GM12878 (cell line): Measurements from ENCODE around the gene USPL1. TPM values are rescaled to one million over a fixed set of nuclear protein-coding genes. Genes with fewer than 3 reads are reported as not detected.

Experiments used
- ATAC-seq: fragments of 200-7000 bp; cut with Tn5 transposase; 3 replicates; pipeline ENCODE4 v1.9.1; 2020; ENCODE audit warnings: mild to moderate bottlenecking, moderate library complexity
- BruUV-seq: library from RNA; stranded (reverse); fragments of 400-500 nt; replicated peaks from 2 replicates; lab custom pipeline; 2021; lab: Mats Ljungman, UMichigan
- CTCF ChIA-PET: fragments of 300-600 bp; sonication (Branson Sonifier 250); formaldehyde crosslinking; extraction: SDS; loops from one replicate; lab custom pipeline; 2021; ENCODE audit warnings: inconsistent platforms; lab: Yijun Ruan, JAX
- POLR2A ChIA-PET: fragments of 350-600 bp; formaldehyde crosslinking; extraction: SDS; loops from one replicate; lab custom pipeline; 2021; ENCODE audit warnings: inconsistent platforms; lab: Charles Lee
- RAD21 ChIA-PET: fragments of 300-600 bp; sonication (Branson Sonifier 250); formaldehyde crosslinking; loops from one replicate; lab custom pipeline; 2023; ENCODE audit warnings: antibody characterized with exemption; ENCODE audit not compliant: unreplicated experiment; lab: Charles Lee
- SMC1A ChIA-PET: fragments of 300-600 bp; sonication (Branson Sonifier 250); formaldehyde crosslinking; loops from one replicate; lab custom pipeline; 2023; ENCODE audit not compliant: unreplicated experiment, uncharacterized antibody; lab: Charles Lee
- DNase-seq: peaks from one replicate; pipeline ENCODE4 v3.0.0-alpha.2; 2011; ENCODE audit warnings: low read depth, low spot score
- FAIRE-seq: peaks from 3 replicates; lab custom pipeline; 2011; peaks lifted over from hg19 to GRCh38; lab: Jason Lieb, UNC
- H2AFZ ChIP-seq: 2 replicates; pipeline ENCODE4 v1.6.0; 2011; ENCODE audit warnings: low read depth, low read length, control low read depth; ENCODE audit not compliant: control insufficient read depth
- H3K27ac ChIP-seq: 2 replicates; pipeline ENCODE4 v1.5.1; 2011; ENCODE audit warnings: control low read depth; ENCODE audit not compliant: control insufficient read depth, insufficient read depth
- H3K27me3 ChIP-seq, 2 experiments: replicated peaks in 1 of 2; 2 replicates each; pipeline versions ENCODE4 v1.6.0 to v1.6.1; 2011; ENCODE audit warnings: low read length in 1 of 2; ENCODE audit not compliant: control insufficient read depth in 2 of 2, insufficient read depth in 2 of 2
- H3K36me3 ChIP-seq, 2 experiments: 2 replicates each; pipeline ENCODE4 v1.5.1; 2011; ENCODE audit warnings: low read length in 1 of 2; ENCODE audit not compliant: control insufficient read depth in 2 of 2, insufficient read depth in 2 of 2
- H3K4me1 ChIP-seq: 2 replicates; pipeline ENCODE4 v1.6.1; 2011; ENCODE audit warnings: mild to moderate bottlenecking, low read length, moderate library complexity, mixed read lengths; ENCODE audit not compliant: control insufficient read depth, insufficient read depth
- H3K4me2 ChIP-seq: 2 replicates; pipeline ENCODE4 v1.6.0; 2011; ENCODE audit warnings: control low read depth; ENCODE audit not compliant: control insufficient read depth, insufficient read depth
- H3K4me3 ChIP-seq: fragments of 200-600 bp; sonication (generic); 2 replicates; pipeline ENCODE4 v1.5.1; 2016
- H3K79me2 ChIP-seq: 2 replicates; pipeline ENCODE4 v1.6.0; 2011; ENCODE audit warnings: low read length; ENCODE audit not compliant: control insufficient read depth, insufficient read depth
- H3K9ac ChIP-seq: 2 replicates; pipeline ENCODE4 v1.8.0; 2011; ENCODE audit warnings: low read length, control low read depth, mixed read lengths; ENCODE audit not compliant: control insufficient read depth, insufficient read depth
- H3K9me3 ChIP-seq: replicated peaks from 3 replicates; pipeline ENCODE4 v1.5.1; 2011; ENCODE audit warnings: mild to moderate bottlenecking, low read length; ENCODE audit not compliant: control insufficient read depth, insufficient read depth
- H4K20me1 ChIP-seq: 2 replicates; pipeline ENCODE4 v1.6.0; 2011; ENCODE audit not compliant: control insufficient read depth, insufficient read depth
- DPF2 ChIP-seq: fragments of 450-650 bp; IDR thresholded peaks from 2 replicates; pipeline ENCODE4 v1.6.1; 2017; ENCODE audit warnings: mild to moderate bottlenecking
- E2F4 ChIP-seq: IDR thresholded peaks from 2 replicates; pipeline ENCODE4 v1.6.1; 2012; ENCODE audit warnings: low read depth, low read length, improper control_type of control experiment
- GATAD2B ChIP-seq: fragments of 450-650 bp; conservative IDR thresholded peaks from 2 replicates; pipeline ENCODE4 v1.6.1; 2017; ENCODE audit warnings: low read depth, mild to moderate bottlenecking, moderate library complexity
- IRF5 ChIP-seq: fragments of 450-650 bp; IDR thresholded peaks from 2 replicates; pipeline ENCODE4 v1.6.1; 2017; ENCODE audit warnings: borderline replicate concordance
- KDM1A ChIP-seq: fragments of 200-600 bp; sonication (generic); IDR thresholded peaks from 2 replicates; pipeline ENCODE4 v1.6.1; 2016; ENCODE audit warnings: borderline replicate concordance
- MYC ChIP-seq: IDR thresholded peaks from 2 replicates; pipeline ENCODE4 v1.6.1; 2011; ENCODE audit warnings: mild to moderate bottlenecking, low read length, moderate library complexity, inconsistent platforms; ENCODE audit not compliant: insufficient read depth, insufficient replicate concordance, insufficient read length, severe bottlenecking
- PBX3 ChIP-seq: IDR thresholded peaks from 2 replicates; pipeline ENCODE4 v1.6.1; 2011; ENCODE audit warnings: mild to moderate bottlenecking, low read depth, low read length, moderate library complexity; ENCODE audit not compliant: insufficient replicate concordance
- RELA ChIP-seq: fragments of 450-650 bp; IDR thresholded peaks from 2 replicates; pipeline ENCODE4 v1.8.0; 2014; ENCODE audit warnings: borderline replicate concordance; ENCODE audit not compliant: partially characterized antibody
- SMC3 ChIP-seq: IDR thresholded peaks from 2 replicates; pipeline ENCODE4 v1.6.1; 2011; ENCODE audit warnings: low read length, improper control_type of control experiment, borderline replicate concordance
- SREBF1 ChIP-seq: IDR thresholded peaks from 2 replicates; pipeline ENCODE4 v1.6.1; 2012; ENCODE audit warnings: mild to moderate bottlenecking, low read length
- TBL1XR1 ChIP-seq: IDR thresholded peaks from 2 replicates; pipeline ENCODE4 v1.6.1; 2012; ENCODE audit warnings: low read depth, low read length, improper control_type of control experiment
- ZBTB33 ChIP-seq: fragments of 450-650 bp; IDR thresholded peaks from 2 replicates; pipeline ENCODE4 v1.6.1; 2017; ENCODE audit warnings: mild to moderate bottlenecking
- ZZZ3 ChIP-seq: IDR thresholded peaks from 2 replicates; pipeline ENCODE4 v1.6.1; 2011; ENCODE audit warnings: low read depth; ENCODE audit not compliant: control insufficient read depth, insufficient read length
- WGBS: methylation state at CpG from one replicate; pipeline ENCODE4 v1.1.6; 2016; ENCODE audit warnings: low lambda C conversion rate; ENCODE audit not compliant: insufficient replicate concordance, insufficient coverage; ENCODE audit errors: missing lambda C conversion rate; 5-methylcytosine and 5-hydroxymethylcytosine counted together
- in situ Hi-C: fragments of 300-500 bp; cut with MboI; formaldehyde crosslinking; loops from 9 replicates; pipeline ENCODE4 v1.14.3; 2018; ENCODE audit warnings: mixed read lengths
- intact Hi-C: fragments of 100-400 bp; cut with micrococcal nuclease; formaldehyde crosslinking; loops from one replicate; pipeline ENCODE4 v1.14.2; 2022; ENCODE audit not compliant: unreplicated experiment
- polyA plus RNA-seq, 11 experiments: library from polyadenylated mRNA; depleted of rRNA in 4 of 11; unstranded in 6 of 11; stranded (reverse) in 5 of 11; fragments of >200 nt; fragmentation: Nextera tagmentation in 4 of 11; fragmentation: Illumina TruSeq in 1 of 11; extraction: Ambion mirVana in 4 of 11; extraction: Trizol in 1 of 11; gene quantifications; 1 replicate in 1 of 11; 2 replicates in 10 of 11; pipeline versions ENCODE4 v1.2.1 to v1.2.3, GENCODE V29; 2011 to 2016; ENCODE audit warnings: inconsistent platforms in 2 of 11, missing spikeins in 2 of 11, low read depth in 1 of 11
- total RNA-seq, 4 experiments: library from RNA; depleted of rRNA in 3 of 4; stranded (reverse); fragments of >200 nt in 3 of 4; fragmentation: Illumina TruSeq in 1 of 4; extraction: Trizol in 1 of 4; gene quantifications; 2 replicates each; pipeline versions ENCODE4 v1.2.1 to v1.2.3, GENCODE V29; 2013 to 2021
- TF ChIP-seq, protein P1 (sequence below): fragments of 450-650 bp; IDR thresholded peaks from 2 replicates; pipeline ENCODE4 v1.6.1; 2018; ENCODE audit warnings: mild to moderate bottlenecking, low read depth, moderate library complexity; ENCODE audit not compliant: partially characterized antibody

USPL1 gene
- total and polyA plus RNA-seq, 10 of the 15 experiments (the other 5 are each of a cell fraction or from before 2014, with no cell fraction given) = 7.9 to 23.2 (median 15.8) TPM

- Histone ChIP-seq H2AFZ (no peak overlapping the region), H4K20me1 (no peaks in the 10 kb centered on the region), H3K79me2 (no peaks in the 10 kb centered on the region), H3K27me3 (no peaks in the 10 kb centered on the region; a peak in 1 of 4 replicates), H3K4me1 (peaks cover 9% of the 10 kb centered on the region), H3K27ac (no peak overlapping the region), H3K36me3 (no peaks in the 10 kb centered on the region), H3K9ac (no peak overlapping the region), H3K9me3 (no peaks in the 10 kb centered on the region), H3K4me3 (no peak overlapping the region), H3K4me2 (no peak overlapping the region)
- CTCF ChIA-PET = interaction anchor here (0.7 to 0.9 kb wide), 3 partner anchors 10 to 18 kb away, joined by 3 to 4 read pairs (median 3); no protein-coding TSS in a partner anchor
- DNase-seq = no peak
- no TSS peak for BruUV-seq
- intact Hi-C loops (no loop called here), in situ Hi-C loops (no loop called here)
- no peak for ATAC-seq
- RAD21 ChIA-PET = interaction anchor here (0.6 to 0.8 kb wide), 2 partner anchors 11 to 38 kb away, joined by 3 to 4 read pairs; partner anchors contain the start of gene ALOX5AP
- SMC1A ChIA-PET = interaction anchor here (0.9 to 1.7 kb wide), 5 partner anchors 7 to 39 kb away, joined by 3 to 4 read pairs (median 3); no protein-coding TSS in a partner anchor
- POLR2A ChIA-PET = no interaction called here
- 69% methylated on average over 8 of the region's 8 CpGs for WGBS
- FAIRE-seq = no peak
- TF ChIP-seq ZBTB33 (no peak), SMC3 (no peak), KDM1A (no peak), E2F4 (no peak), IRF5 (no peak), MYC (no peak), ZZZ3 (no peak), DPF2 (no peak), SREBF1 (no peak), RELA (no peak), TBL1XR1 (no peak), GATAD2B (no peak), PBX3 (no peak)
- TF ChIP-seq, protein P1, sequence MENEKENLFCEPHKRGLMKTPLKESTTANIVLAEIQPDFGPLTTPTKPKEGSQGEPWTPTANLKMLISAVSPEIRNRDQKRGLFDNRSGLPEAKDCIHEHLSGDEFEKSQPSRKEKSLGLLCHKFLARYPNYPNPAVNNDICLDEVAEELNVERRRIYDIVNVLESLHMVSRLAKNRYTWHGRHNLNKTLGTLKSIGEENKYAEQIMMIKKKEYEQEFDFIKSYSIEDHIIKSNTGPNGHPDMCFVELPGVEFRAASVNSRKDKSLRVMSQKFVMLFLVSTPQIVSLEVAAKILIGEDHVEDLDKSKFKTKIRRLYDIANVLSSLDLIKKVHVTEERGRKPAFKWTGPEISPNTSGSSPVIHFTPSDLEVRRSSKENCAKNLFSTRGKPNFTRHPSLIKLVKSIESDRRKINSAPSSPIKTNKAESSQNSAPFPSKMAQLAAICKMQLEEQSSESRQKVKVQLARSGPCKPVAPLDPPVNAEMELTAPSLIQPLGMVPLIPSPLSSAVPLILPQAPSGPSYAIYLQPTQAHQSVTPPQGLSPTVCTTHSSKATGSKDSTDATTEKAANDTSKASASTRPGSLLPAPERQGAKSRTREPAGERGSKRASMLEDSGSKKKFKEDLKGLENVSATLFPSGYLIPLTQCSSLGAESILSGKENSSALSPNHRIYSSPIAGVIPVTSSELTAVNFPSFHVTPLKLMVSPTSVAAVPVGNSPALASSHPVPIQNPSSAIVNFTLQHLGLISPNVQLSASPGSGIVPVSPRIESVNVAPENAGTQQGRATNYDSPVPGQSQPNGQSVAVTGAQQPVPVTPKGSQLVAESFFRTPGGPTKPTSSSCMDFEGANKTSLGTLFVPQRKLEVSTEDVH = no peak
Measured at GRCh38 chr13:30697177-30697953, 79.6 kb downstream of the USPL1 start.
